ENCODE results near the gene PKD1L1. TPM values are rescaled to one million over a fixed set of nuclear protein-coding genes. Genes with fewer than 3 reads are reported as not detected.

PKD1L1 gene
- total RNA-seq, 1 experiment from 2014 or later: 0.17 TPM

GRCh38 chr7:47905076-47905920 lies 43.0 kb downstream of the PKD1L1 start:
- no peak for ATAC-seq
- ChIA-PET RAD21 (ENCODE audit: low non-redundant PET in 1 of 2, low total read pairs in 2 of 2, uncharacterized antibody in 2 of 2, unreplicated experiment in 2 of 2) (no interaction called here), CTCF (no interaction called here), POLR2A (no interaction called here)
- H3K9me2 ChIP-seq (ENCODE audit: insufficient read depth): no peaks in the 10 kb centered on the region
- H3K9ac ChIP-seq (ENCODE audit: low read length): no peak overlapping the region
- no peak overlapping the region for H3K4me3 ChIP-seq (replicated peaks in 1 of 2; ENCODE audit: low read depth in 1 of 2, low read length in 2 of 2)
- TF ChIP-seq CEBPB (IDR thresholded peaks at IDR 0.05; ENCODE audit: low read depth) (no peak), YY1 (IDR thresholded peaks at IDR 0.05; ENCODE audit: extremely low read depth, insufficient replicate concordance, low read depth, low read length) (no peak), ZBTB33 (IDR thresholded peaks at IDR 0.05; ENCODE audit: extremely low read depth, insufficient replicate concordance, low read length) (no peak), ELF1 (IDR thresholded peaks at IDR 0.05; ENCODE audit: borderline replicate concordance, low read depth) (no peak), ATF3 (IDR thresholded peaks at IDR 0.05) (no peak), FOSL1 (IDR thresholded peaks at IDR 0.05; ENCODE audit: low read depth) (no peak), REST (IDR thresholded peaks at IDR 0.05; ENCODE audit: low read depth) (no peak), JUND (IDR thresholded peaks at IDR 0.05) (no peak), SRF (IDR thresholded peaks at IDR 0.05; ENCODE audit: low read depth) (no peak), RAD21 (IDR thresholded peaks at IDR 0.05; ENCODE audit: low read depth) (no peak), ZNF274 (IDR thresholded peaks at IDR 0.05; ENCODE audit: low read depth, low read length) (no peak), EZH2 (IDR thresholded peaks at IDR 0.05) (no peak), MAX (IDR thresholded peaks at IDR 0.05) (no peak), EZH2phosphoT487 (IDR thresholded peaks at IDR 0.05; ENCODE audit: borderline replicate concordance) (no peak), POLR2AphosphoS5 (IDR thresholded peaks at IDR 0.05; ENCODE audit: low read depth, low read length) (no peak), ZFX (IDR thresholded peaks at IDR 0.05) (no peak)
- BruUV-seq (replicated peaks): no TSS peak
- no peak for DNase-seq (ENCODE audit: low read depth, low spot score)
- no peaks in the 10 kb centered on the region for H3K79me2 ChIP-seq (ENCODE audit: insufficient read depth, low read length)
- no peak overlapping the region for H2AFZ ChIP-seq (ENCODE audit: low read depth, low read length, poor library complexity, severe bottlenecking)
- intact Hi-C loops (cut with micrococcal nuclease): no loop called here
- no peaks in the 10 kb centered on the region for H3K27me3 ChIP-seq (ENCODE audit: insufficient read depth, low read length)
- H4K20me1 ChIP-seq (ENCODE audit: insufficient read depth): no peaks in the 10 kb centered on the region
- no peaks in the 10 kb centered on the region for H3K36me3 ChIP-seq (ENCODE audit: control insufficient read depth in 1 of 2, insufficient read depth in 2 of 2, low read length in 2 of 2)
- no peak overlapping the region for H3K4me2 ChIP-seq (ENCODE audit: low read length)
- no peak overlapping the region for H3K27ac ChIP-seq (ENCODE audit: low read depth, low read length)
- H3K4me1 ChIP-seq (ENCODE audit: control insufficient read depth in 1 of 2, insufficient read depth in 2 of 2, low read length in 2 of 2): no peaks in the 10 kb centered on the region
- H3K9me3 ChIP-seq (ENCODE audit: control insufficient read depth in 1 of 2, insufficient read depth in 1 of 2, low read depth in 1 of 2, low read length in 2 of 2): no peaks in the 10 kb centered on the region

Measured in HCT116 (cell line).